Ramos (cell line): ENCODE results near the gene CEP20.
"Not testable (repeated sequence)": the region's sequence is repeated elsewhere in the genome, so short reads cannot be mapped to it uniquely, and the experiment has no call there.

ENCODE experiments used
- in situ Hi-C: fragments of 300-500 bp; cut with MboI; formaldehyde crosslinking; loops from one replicate; pipeline ENCODE4 v1.14.3; 2022; ENCODE audit warnings: low sequenced_read_pairs; ENCODE audit not compliant: unreplicated experiment

Gene CEP20

DNA sequence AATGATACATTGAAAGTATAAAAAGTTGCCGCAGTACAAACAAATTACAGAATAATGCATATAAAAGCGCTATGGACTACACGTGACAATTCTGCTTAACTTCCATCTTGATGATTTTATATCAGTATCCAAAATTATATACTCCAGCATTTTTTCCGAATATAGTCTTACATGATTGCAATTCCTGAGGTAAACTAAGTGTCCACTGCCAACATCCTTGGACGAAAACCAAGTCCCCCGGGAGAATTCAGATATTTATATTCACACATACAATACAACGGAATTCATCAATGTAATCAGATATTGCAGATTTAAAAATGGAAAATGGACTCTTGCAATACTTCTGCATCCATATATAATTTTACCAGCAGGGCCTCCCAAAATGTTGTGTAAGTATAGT, 22.7 kb downstream of the CEP20 start:
- in situ Hi-C loops: no loop called here

DNA sequence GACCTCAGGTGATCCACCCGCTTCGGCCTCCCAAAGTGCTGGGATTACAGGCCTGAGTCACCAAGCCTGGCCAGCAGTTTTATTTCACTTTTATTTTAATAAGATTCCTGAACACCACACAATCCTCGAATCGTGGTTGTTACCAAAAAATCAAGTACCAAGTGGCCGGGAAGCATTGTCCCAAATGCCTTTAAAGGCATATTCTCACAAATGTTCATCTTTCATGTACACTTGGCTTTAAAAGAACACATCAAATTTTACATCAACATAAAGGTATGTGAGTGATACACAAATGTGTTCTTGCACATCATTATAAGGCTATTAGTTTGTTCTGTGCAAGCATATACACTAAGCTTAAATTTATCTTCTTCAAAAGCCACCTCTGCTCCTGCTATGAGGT, 23.5 kb downstream of the CEP20 start:
- in situ Hi-C loops: no loop called here

DNA sequence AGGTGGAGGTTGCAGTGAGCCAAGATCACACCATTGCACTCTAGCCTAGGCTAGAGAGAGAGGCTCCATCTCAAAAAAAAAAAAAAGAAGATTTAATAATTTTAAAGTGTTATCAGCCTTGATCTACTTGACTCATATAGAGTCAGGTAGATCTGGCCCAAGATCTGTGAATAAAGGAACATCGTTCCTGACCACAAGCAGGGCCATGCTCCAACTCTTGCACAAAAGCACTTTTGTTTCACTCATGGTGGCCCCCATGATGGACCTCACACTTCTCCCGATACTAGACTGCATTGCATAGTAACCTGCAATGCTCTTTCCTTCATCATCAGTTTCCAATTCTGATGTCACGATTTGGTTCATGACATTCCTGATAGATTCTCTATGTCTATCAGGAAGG, 26.4 kb downstream of the CEP20 start:
- in situ Hi-C loops: no loop called here

DNA sequence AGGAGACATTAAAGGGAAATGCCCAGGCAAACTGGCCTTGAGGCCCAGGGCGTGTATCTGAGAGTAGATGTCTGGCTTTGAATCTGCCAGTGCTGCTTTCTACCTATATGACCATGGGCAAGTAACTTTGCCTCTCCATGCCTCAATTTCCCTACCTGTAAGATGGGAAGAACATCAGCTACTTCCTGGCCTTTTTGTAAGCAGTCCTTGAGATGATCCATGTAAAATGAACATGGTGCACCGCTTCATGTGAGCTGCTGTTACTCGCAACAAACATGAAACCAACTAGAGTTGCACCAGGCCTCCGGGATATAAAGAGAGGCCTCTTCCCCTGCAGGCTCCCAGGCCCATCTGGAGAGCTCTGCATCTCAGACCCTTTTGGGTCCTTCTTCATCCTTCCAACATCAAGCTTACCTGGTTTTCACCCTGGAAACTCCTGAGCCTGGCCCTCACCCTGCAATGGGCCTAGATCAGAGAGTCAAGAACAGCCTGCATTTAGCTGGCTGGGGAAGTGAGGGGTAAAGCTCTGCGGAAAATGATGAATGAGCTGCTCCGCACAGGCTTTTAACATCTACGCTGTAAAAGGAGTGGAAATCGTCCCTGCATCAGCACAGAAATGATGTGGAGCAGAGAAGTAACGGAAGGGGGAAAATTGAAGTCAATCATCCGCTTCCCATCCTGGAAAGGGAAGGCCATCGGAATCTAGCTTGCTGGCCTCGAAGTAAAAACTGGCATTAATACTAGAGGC, 29.3 kb downstream of the CEP20 start:
- in situ Hi-C loops: no loop called here

DNA sequence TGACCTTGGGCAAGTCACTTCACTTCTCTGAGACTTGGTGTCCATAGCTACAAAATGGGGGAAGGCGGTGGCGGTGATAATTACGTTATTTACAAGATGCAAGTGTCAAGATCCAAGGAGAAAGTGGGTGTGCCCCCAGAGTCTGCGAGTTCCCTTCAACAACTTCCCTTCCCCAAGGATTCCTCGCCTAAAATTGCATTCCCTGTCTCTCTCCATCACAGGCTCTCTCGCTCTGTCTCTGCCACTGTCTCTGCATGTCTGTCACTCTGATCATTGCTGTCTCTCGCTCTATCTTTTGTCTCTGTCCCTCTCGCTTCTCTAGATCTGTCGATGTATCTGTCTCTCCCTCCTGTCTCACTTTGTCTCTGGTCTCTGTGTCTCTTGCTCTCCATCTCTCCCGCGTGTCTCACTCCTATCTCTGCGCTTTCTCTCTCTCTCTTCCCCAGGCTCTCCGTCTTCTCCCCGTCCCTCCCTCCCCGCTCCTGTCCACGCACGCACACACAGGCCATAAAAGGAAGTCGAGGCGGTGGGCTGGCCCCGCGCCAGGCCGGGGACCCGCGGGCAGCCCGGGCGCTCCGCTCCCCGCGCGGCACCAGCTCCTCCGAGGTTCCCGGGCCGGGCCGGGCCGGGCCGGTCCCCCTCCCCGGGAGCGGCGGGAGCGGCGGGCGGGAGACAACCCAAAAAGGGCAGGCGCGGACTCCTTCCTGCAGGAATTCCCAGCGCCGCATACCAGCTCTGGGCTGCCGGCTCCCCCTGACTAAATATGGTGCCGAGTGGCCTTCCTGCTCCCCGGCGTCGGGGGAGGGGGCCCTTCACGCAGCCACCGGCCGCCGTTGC, 30.5 kb downstream of the CEP20 start:
- in situ Hi-C loops: no loop called here

DNA sequence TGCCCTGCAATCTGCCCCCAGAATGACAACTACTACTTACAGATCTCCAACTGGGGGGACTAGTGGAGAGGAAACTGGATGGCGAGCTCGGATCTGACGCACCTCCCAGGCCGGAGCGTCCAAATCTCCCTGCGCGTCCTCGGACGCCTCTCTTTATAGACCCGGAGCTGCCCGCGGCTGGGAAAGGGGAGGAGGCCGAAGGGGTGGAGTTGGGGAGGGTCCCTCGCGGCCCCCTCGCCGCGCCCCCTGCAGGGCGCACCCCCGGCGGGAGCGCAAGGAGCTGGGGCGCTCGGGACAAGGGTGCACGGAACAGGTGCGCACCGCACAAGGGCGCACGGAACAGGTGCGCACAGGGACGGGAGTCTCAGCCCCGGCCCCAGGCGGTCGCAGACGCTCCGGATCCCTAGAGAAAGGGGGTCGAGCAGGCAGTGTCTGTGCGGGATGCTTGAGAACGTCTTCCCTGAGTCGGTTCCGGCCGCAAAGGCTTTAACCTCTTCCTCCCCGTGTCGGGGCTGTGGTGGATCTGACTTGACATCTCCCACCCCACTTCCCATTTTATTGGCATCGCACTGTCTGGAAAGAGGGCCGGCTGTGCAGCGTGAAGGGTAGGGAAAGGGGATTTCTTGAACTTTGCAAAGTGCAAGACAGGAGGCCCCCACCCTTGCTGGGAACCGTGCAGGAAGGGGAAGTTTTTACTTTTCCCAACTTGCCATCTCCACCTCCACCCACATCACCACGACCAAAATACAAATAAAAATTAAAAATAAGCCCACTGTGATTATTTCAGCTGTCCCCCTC, 31.3 kb downstream of the CEP20 start, which contains the start of gene MYH11:
Gene MYH11 (minus strand): TSS at position 128 of the 798 bp plus-strand sequence. CDS start 18,776 bp downstream, outside the sequence.
- in situ Hi-C loops: no loop called here

DNA sequence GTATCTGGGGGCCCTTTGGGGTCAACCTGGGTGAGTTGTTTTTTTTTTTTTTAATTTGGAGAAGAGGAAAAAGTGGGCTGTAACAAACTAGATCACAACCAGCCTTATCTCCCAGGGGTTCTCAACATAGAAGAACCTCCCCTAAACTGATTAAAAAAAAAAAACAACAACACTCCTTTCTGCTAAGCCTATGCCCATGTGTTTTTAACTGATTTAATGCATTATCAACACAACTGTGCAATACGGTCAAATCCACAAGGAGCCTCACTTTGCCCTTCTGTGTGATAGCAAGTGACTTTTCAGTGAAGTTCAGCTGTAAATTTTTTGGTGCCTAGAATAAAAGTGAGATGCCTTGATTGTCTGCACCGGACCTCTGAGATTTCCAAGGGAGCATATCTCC, 32.2 kb downstream of the CEP20 start:
- in situ Hi-C loops: no loop called here

DNA sequence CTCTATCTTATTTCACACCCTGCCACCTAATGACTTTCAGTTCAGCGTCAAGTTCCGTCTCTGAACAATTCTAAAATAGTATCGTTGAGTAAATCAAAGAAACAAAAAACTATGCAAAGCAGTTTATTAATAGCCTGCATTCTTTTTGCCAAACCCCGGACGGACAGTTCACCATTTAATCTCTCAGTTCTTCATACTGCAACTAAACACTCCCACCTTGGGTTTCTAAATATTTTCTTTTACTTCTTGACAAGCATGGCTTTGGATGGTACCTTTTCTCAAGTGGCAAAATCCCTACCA, 32.7 kb downstream of the CEP20 start:
- in situ Hi-C loops: no loop called here

DNA sequence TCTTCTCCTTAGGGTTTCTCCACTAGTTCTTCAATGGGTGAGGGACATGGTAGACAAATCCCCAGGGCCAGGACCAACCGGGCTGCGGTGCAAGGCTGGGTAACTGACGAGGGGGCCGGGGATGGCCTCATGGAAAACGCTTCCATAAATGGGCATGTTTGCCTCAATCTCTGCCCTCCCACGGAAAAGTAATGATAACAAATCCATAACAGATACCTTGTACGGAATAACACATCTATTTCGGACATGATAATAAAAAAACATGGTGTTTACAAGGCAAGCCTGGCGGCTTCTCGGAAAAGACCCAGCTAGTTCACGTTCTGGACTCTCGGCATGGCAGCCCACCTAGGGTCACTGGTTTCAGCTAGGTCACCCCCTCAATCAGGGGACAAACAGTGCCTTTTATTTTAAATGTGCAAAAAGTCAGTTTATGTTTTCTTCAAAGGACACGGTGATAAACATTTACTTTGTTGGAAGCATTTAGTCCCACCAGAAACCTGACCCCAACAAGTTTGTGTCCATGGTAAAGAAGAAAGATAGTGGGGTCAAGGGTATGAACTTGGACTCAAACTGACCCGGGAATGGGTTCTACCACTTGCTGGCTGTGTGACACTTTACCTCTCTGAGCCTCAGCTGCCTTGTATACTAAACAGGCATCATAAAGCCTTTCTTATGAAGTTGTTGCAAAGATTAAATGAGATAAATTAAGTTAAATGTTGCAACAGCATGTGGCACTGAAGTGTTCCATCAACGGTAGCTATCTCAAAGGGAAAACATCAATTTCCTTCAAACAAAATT, 33.3 kb downstream of the CEP20 start:
- in situ Hi-C loops: no loop called here

DNA sequence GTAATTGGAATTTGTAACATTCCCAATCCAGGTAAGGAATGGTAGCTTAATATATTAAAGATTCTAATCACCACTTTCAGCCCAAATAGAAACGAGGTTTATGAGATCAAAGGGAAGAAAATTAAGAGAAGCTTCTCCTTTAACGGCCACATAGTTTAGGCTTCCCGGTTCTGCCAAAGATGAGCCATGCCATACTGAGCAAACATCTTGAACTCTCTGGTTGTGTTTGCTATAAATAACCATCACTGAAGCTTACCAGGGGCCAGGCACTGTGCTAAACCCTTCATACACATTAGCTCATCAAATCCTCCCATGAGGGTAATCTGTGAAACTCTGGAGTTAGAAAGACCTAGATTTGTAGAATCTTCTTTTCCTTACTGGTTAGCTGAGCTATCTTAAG, 34.3 kb downstream of the CEP20 start:
- in situ Hi-C loops: no loop called here

DNA sequence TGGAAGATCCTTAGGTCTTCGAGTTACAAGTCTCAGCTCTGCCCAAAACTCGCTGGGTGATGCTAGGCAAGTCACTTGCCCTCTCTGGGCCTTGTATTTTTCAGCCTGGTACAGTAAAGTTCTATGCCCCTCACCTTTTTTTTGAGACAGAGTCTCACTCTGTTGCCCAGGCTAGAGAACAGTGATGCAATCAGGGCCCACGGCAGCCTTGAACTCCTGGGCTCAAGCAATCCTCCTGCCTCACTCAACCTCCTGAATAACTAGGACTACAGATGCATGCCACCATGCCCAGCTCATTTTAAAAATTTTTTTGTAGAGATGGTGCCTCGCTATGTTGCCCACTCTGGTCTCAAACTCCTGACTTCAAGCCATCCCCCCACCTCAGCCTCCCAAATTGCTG, 35.4 kb downstream of the CEP20 start:
- in situ Hi-C loops: no loop called here

DNA sequence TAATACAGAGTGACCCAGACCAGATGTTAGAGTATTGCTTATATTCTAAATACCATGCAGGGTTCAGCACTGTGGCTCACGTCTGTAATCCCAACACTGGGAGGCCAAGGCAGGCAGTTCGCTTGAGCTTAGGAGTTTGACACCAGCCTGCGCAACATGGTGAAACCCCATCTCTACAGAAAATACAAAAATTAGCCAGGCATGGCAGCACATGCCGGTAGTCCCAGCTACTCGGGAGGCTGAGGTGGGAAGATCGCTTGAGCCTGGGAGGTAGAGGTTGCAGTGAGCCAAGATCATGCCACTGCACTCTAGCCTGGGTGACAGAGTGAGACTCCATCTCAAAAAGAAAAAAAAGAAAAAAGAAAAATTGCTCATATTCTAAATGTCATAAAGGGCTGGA, 37.8 kb downstream of the CEP20 start:
- in situ Hi-C loops: not testable (repeated sequence)

DNA sequence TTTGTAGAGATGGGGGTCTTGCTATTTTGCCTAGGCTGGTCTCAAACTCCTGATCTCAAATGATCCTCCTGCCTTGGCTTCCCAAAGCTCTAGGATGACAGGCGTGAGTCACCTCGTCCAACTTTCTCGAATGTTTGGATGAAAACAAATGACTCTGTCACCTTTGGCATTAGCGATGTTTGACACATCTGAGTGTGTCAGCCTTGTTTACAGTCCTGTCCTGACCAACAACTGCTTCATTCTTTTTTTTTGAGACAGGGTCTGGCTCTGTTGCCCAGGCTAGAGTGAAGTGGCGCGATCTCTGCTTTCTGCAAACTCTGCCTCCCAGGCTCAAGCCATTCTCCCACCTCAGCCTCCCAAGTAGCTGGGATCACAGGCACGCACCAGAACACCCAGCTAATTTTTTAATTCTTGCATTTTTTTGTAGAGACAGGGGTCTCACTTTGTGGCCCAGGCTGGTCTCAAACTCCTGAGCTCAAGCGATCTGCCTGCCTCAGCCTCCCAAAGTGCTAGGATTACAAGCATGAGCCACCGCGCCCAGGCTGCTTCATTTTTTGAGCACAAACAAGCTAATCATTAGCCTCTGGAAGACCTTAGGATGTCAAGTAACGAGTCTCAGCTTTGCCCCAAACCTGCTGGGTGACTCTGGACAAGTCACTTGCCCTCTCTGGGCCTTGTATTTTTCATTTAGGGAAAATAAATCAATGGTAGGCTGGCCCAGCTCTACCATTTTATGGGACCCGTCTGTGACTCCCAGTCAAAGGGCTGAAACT, 39.0 kb downstream of the CEP20 start:
- in situ Hi-C loops: no loop called here

DNA sequence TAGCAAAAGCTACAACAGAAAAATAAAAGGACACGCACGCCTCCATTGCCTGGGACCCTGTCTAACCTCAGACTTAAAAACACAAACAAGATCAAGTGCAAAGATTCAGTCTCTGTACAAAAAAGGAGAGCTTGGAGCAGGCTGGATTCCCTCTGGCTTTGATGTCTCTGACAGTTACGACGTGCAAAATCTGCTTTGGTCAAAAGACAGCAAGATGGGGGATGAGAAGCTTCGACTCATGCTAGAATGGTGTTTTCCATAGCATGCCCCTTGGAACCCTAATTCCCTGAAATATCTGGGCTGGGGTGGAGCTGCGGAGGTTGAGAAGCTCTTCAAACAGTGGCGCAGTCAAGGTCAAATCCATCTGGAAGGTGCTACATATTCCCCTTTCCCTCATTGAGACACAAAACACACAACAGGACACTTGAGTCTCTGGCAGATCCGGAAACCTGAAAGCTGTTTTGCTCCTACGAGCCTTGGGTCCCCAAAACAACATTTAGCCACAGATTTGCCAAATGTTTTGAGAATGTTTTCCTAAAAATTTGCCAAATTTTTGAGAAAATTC, 40.7 kb downstream of the CEP20 start:
- in situ Hi-C loops: no loop called here

DNA sequence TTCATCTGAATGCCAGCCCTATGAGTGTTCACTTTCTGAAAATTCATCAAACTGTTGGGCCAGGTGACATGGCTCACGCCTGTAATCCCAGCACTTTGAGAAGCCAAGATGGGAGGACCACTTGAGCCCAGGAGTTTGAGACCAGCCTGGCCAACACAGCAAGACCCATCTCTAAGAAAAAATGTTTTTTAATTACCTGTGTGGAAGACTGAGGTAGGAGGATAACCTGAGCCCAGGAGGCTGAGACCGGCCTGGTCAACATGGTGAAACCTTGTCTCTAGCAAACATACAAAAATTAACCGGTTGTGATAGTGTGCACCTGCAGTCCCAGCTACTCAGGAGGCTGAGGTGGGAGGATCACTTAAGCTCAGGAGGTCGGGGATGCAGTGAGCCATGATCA, 41.9 kb downstream of the CEP20 start:
- in situ Hi-C loops: no loop called here

DNA sequence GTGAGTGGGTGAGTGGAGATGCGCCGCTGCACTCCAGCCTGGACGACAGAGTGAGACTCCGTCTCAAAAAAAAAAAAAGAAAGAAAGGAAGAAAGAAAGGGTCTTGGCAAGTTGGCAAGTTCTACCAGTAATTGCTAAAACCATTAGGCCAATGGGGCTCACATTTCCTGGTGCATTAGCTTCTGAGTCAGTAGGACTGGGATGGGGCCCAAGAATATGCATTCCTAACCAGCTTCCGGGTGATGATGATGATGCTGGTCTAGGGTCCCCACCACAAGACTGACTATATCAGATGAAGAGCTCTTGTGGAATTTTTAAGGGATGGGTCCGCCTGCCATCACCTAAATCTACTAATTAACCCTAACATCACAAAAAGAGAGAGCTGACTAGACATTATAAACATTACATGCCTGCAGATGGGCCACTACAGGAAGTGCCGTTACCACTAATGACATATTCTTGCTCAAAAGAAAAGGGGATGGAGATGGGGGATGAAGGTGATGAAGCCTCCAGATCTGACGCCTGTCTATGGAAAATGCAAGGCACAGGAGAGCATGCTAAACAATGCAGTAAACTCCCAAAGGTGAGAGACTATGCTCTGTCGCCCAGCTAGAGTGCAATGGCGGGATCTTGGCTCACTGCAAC, 44.6 kb downstream of the CEP20 start:
- in situ Hi-C loops: no loop called here

DNA sequence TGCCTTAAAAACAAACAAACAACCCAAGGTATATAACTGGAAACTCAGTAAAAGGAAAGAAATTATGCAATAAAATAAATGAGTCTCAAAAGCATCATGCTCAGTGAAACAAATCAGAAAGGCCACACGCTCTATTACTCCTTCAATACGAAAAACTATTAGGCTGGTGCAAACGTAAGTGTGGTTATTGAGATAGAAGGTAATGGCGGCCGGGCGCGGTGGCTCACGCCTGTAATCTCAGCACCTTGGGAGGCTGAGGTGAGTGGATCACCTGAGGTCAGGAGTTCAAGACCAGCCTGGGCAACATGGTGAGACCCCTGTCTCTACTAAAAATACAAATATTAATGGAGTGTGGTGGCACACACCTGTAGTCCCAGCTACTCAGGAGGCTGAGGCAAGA, 49.2 kb downstream of the CEP20 start:
- in situ Hi-C loops: not testable (repeated sequence)

DNA sequence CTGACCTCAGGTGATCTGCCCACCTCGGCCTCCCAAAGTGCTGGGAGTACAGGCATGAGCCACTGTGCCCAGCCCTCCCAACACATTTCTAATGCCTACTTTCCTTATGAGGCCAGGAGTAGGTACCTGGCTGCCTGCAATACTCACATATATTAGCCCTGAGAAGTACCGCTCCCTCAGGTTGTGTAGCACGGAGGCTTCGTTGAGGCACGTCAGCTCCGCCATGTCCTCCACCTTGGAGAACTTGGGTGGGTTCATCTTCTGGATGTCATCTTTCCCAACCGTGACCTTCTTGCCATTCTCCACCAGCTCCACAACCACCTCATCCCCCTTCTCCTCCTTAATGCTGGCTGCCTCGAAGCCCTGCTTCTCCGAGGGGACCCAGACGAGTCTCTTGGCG, 50.6 kb downstream of the CEP20 start:
- in situ Hi-C loops: no loop called here
